AG08395 (cell line): ENCODE measurements around the gene SPRR2D.
"Not testable (repeated sequence)": the region's sequence is repeated elsewhere in the genome, so short reads cannot be mapped to it uniquely, and the experiment has no call there.

ENCODE experiments used
- DNase-seq: peaks from one replicate; pipeline ENCODE4 v3.0.0; 2012; ENCODE audit warnings: mixed read lengths, low spot score

Gene SPRR2D

DNA sequence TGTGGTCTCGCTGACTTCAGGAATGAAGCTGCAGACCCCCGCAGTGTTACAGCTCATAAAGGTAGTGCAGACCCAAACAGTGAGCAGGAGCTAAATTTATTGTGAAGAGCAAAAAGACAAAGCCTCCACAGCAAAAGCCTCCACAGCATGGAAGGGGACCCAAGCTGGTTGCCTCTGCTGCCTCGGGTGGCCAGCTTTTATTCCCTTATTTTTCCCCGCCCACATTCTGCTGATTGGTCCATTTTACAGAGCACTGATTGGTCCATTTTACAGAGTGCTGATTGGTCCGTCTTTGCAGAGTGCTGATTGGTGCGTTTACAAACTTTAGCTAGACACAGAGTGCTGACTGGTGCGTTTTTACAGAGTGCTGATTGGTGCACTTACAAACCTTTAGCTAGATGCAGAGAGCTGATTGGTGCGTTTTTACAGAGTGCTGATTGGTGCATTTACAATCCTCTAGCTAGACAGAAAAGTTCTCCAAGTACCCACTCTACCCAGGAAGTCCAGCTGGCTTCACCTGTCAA is 29.6 kb downstream of the SPRR2D start:
- DNase-seq, result not testable (repeated sequence)

DNA sequence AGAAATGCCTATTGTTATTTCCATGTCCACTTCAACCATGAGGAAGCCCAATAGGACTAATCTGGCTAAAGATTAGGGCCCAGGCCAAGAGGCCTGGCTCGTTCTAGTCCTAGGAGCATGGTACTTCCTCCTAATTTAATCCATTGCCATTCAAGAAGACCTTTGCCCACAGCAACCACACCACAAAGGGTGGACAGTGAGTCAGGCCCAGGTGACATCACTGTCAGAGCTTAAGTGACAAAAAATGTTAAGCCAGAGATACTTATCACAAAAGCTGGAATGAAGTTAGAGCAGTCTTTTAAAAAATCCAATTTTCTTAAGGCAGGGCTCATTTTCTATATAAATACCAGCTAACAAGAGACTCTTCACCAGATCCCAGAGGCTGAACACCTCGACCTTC is 39.5 kb downstream of the SPRR2D start, which contains the start of gene SPRR3:
Gene SPRR3, plus strand, starts transcription at position 368 of the 400 bp plus-strand sequence. CDS start 1,272 bp downstream, outside the sequence.
- no peak for DNase-seq

DNA sequence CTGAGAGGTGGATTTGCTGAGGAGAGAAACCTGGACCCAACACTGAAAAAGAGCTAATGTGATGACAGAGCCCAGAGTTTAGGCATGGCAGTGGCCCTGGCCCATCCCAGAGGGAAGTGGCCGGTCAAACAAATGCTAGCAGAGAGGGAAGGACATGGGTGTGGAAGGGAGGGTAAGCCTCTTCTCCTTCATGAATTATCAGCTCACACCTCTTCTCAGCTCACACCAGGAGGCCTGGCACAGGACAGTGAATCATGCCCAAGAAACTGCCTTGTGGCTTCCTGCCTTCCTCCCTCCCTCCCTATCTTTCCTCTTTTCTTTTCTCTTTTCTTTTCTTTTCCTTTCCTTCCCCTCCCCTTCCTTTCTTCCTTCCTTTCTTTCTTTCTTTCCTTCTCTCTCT is 40.6 kb downstream of the SPRR2D start:
- DNase-seq, result no peak

DNA sequence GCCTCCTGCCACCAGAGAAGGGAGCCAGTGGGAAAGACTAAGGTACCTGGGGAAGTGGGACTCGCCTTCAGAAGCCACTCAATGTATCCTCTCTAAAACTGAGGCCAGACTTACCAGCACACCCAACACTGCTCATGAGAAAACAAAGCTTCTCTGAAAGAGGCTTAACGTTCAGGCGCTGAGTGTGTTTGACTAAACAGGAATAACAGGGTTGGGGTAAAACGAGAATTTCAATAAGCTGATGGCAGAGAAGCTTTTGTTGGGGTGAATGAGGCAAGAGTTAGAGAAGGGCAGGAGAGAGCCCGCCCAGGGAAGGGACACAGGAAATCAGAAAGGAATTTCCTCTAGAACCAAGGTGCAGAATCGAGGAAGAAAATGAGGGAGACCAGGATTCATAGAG is 41.1 kb downstream of the SPRR2D start:
- no peak for DNase-seq

DNA sequence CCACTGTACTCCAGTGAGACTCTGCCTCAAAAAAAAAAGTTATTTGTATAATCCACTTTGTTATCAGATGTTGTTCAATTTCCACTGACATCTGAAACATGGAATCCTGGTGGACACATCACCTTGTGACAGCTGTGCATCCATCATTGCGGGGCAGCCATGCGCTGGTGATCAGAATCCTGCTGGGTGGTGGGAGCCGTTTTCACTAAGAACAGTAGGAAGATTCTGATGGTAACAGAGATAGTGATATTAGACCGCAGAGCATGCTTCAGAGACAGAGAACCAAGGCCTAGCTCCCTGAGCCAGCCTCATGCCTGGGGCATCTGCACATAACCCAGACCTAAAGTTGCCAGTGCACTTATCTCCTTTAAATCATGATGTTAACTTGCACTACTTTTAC is 42.4 kb downstream of the SPRR2D start:
- no peak for DNase-seq

DNA sequence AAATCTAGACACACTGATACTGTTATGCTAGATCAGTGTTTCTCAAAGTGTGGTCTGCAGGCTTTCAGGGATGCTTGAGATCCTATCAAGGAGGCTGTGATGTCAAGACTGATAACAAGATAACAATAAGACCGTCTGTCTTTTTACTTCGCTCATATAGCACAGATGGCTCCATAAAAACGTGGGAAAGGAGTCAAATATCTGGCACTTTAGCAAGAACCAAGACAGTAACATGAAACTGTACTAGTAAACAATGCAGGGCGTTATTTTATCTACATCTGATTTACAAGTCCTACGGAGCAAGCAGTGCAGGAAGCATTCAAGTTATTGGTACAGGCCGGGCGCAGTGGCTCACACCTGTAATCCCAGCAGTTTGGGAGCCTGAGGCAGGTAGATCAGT is 43.0 kb downstream of the SPRR2D start:
- DNase-seq, result no peak

DNA sequence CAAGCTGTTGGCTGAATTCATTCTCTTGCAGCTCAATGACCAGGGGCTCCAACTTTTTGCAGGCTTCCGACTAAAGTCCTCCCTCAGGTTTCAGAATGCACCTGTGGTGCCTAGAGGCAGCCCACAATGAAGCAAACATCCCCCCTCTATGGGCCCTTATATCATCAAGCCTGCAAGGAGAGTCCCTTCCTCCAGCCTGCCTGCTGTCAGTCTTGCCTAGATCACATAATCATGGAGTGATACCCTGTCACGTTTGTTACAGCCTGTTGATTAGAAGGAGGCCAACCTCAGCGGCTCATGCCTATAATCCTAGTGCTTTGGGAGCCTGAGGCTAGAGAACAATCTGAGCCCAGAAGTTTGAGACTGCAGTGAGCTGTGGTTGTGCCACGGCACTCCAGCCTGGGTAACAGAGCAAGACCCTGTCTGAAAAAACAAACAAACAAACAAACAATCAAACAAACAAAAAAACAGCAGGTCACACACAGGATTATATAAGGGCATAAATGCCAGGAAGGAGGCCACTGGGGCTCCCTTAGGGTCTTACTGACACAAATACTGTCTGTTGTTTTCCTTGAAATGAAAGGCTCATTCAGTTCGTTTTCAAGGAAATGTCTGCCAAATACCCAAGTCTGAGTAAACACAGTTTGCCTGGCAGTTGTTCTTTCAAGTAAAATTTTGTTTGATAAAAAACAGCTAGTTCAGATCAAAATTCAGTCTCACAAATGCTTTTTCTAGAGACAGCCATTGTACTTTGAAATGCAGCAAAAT is 44.1 kb downstream of the SPRR2D start:
- DNase-seq, result no peak

DNA sequence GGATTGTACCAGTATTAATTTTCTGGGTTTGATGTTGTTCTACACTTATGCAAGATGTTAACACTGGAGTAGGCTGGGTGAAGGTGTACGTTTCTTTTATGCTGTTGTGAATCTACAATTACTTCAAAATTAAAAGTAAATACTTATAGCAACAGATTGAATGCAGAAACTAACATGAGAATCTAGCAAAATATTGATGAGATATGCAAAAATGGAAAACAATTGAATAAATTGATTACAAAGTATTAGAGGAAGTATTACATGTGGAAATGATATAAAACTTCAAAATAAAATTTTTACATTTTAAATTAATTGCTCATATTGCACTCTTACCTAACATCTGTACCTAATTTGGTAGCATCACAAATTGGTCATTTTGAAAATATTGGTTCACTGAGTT is 45.1 kb downstream of the SPRR2D start:
- no peak for DNase-seq

DNA sequence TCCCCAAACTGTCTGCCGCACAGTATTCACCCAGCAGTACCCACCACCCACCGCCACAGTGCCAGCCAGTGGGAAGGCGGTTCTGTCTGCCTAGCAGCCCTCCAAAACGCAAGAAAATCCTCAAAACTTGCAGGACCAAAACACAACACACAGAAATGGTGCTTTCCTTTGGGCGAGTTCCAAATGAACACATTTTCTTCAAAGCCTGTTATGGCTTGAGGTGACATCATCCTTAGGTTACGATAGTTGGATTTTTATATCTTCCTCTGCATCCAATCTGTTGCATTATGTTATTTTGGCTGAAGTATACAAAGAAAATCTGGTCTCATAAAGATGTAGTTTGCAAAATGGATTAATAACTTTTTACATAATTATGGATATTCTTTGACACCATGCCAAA is 47.7 kb downstream of the SPRR2D start:
- no peak for DNase-seq
